OCI-LY7 (cell line): ENCODE measurements around the gene UQCC5. TPM values are rescaled to one million over a fixed set of nuclear protein-coding genes. Genes with fewer than 3 reads are reported as not detected.

Source experiments
- BruUV-seq: library from RNA; stranded (reverse); fragments of 400-500 nt; replicated peaks from 2 replicates; lab custom pipeline; 2021; lab: Mats Ljungman, UMichigan
- CTCF ChIA-PET: fragments of 300-600 bp; sonication (Branson Sonifier 250); formaldehyde crosslinking; loops from one replicate; lab custom pipeline; 2022; ENCODE audit warnings: antibody characterized with exemption; ENCODE audit not compliant: unreplicated experiment; lab: Charles Lee
- POLR2A ChIA-PET: fragments of 300-600 bp; sonication (Branson Sonifier 250); formaldehyde crosslinking; loops from one replicate; lab custom pipeline; 2022; ENCODE audit warnings: antibody characterized with exemption; lab: Charles Lee
- DNase-seq: peaks from one replicate; pipeline ENCODE4 v3.0.0-alpha.2; 2015; ENCODE audit warnings: low spot score
- H2AFZ ChIP-seq: fragments of 200-600 bp; sonication (generic), shearing (Covaris generic); 2 replicates; pipeline ENCODE4 v1.6.1; 2014; ENCODE audit warnings: mild to moderate bottlenecking, antibody characterized with exemption, low read length, moderate library complexity
- H3K27ac ChIP-seq: fragments of 200-600 bp; sonication (generic); 2 replicates; pipeline ENCODE4 v1.5.1; 2014; ENCODE audit warnings: mixed run types, low read depth, mild to moderate bottlenecking, moderate library complexity, low read length, inconsistent platforms; ENCODE audit not compliant: poor library complexity, severe bottlenecking
- H3K36me3 ChIP-seq: fragments of 200-600 bp; sonication (generic); 2 replicates; pipeline ENCODE4 v1.6.1; 2014; ENCODE audit warnings: mild to moderate bottlenecking, antibody characterized with exemption, low read length, moderate library complexity, mixed read lengths; ENCODE audit not compliant: insufficient read depth
- H3K4me1 ChIP-seq: fragments of 200-600 bp; sonication (generic); 2 replicates; pipeline ENCODE4 v1.5.1; 2014; ENCODE audit warnings: mild to moderate bottlenecking, low read length; ENCODE audit not compliant: insufficient read depth, poor library complexity, severe bottlenecking
- H3K4me2 ChIP-seq: fragments of 200-600 bp; sonication (generic); 2 replicates; pipeline ENCODE4 v1.6.1; 2014; ENCODE audit warnings: mild to moderate bottlenecking, low read length
- H3K4me3 ChIP-seq: fragments of 200-600 bp; sonication (generic); 2 replicates; pipeline ENCODE4 v1.5.1; 2014; ENCODE audit warnings: mild to moderate bottlenecking, low read depth, low read length; ENCODE audit not compliant: poor library complexity, severe bottlenecking
- H3K79me2 ChIP-seq: fragments of 200-600 bp; sonication (generic); 2 replicates; pipeline ENCODE4 v1.6.1; 2016; ENCODE audit warnings: low read depth, mild to moderate bottlenecking, low read length, moderate library complexity, mixed read lengths; ENCODE audit not compliant: insufficient read depth
- H3K9me2 ChIP-seq: fragments of 200-600 bp; sonication (generic); 2 replicates; pipeline ENCODE4 v1.6.1; 2016; ENCODE audit warnings: mild to moderate bottlenecking, low read length, mixed read lengths; ENCODE audit not compliant: insufficient read depth
- H3K9me3 ChIP-seq: fragments of 200-600 bp; sonication (generic); 2 replicates; pipeline ENCODE4 v1.6.1; 2014; ENCODE audit warnings: mild to moderate bottlenecking, mixed run types, low read length, mixed read lengths
- H4K20me1 ChIP-seq: fragments of 200-600 bp; sonication (generic); 2 replicates; pipeline ENCODE4 v1.6.1; 2014; ENCODE audit warnings: mild to moderate bottlenecking, antibody characterized with exemption, low read length, moderate library complexity, mixed read lengths; ENCODE audit not compliant: insufficient read depth
- EZH2phosphoT487 ChIP-seq: fragments of 200-600 bp; sonication (generic); IDR thresholded peaks from 2 replicates; pipeline ENCODE4 v1.6.1; 2018; ENCODE audit warnings: low read depth, borderline replicate concordance, mild to moderate bottlenecking, mixed run types, antibody characterized with exemption, low read length, moderate library complexity, mixed read lengths
- intact Hi-C: fragments of 100-400 bp; cut with micrococcal nuclease; formaldehyde crosslinking; loops from one replicate; pipeline ENCODE4 v1.10.0; 2022; ENCODE audit not compliant: unreplicated experiment
- total RNA-seq, 2 experiments: library from RNA; depleted of rRNA in 1 of 2; stranded (reverse); fragments of >200 nt in 1 of 2; shearing (Covaris generic) in 1 of 2; gene quantifications; 2 replicates each; pipeline ENCODE4 v1.2.3, GENCODE V29; 2014 to 2022
- TF ChIP-seq, protein P1 (sequence below): fragments of 200-600 bp; sonication (generic); conservative IDR thresholded peaks from 2 replicates; pipeline ENCODE4 v1.5.1; 2014; ENCODE audit warnings: mild to moderate bottlenecking, antibody characterized with exemption, low read length, moderate library complexity, mixed read lengths

UQCC5 gene
- total RNA-seq, 2 experiments from 2014 or later = 18.4 to 25.6 TPM

DNA sequence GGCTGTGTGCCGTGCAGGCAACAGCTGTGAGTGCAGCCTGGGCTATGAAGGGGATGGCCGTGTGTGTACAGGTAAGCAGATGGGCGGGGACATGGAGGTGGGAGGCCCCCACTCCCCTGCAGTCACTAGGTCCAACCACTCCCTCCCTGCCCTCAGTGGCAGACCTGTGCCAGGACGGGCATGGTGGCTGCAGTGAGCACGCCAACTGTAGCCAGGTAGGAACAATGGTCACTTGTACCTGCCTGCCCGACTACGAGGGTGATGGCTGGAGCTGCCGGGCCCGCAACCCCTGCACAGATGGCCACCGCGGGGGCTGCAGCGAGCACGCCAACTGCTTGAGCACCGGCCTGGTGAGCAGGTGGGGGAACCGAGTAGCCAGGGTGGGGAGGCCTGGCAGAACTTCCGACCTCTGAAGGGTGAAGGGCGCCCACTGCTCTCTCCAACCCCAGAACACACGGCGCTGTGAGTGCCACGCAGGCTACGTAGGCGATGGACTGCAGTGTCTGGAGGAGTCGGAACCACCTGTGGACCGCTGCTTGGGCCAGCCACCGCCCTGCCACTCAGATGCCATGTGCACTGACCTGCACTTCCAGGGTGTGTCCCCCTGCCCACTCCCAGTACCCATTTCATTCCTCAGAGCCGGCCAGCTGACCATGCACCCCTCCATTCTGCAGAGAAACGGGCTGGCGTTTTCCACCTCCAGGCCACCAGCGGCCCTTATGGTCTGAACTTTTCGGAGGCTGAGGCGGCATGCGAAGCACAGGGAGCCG, 14.3 kb upstream of the UQCC5 start:
- H3K9me3 ChIP-seq = no peaks in the 10 kb centered on the region
- H3K4me1 ChIP-seq = no peaks in the 10 kb centered on the region
- intact Hi-C loops = no loop called here
- no peaks in the 10 kb centered on the region for H4K20me1 ChIP-seq
- no peak overlapping the region for H3K4me2 ChIP-seq
- H2AFZ ChIP-seq = no peak overlapping the region
- CTCF ChIA-PET = no interaction called here
- H3K79me2 ChIP-seq = no peaks in the 10 kb centered on the region
- H3K9me2 ChIP-seq = no peaks in the 10 kb centered on the region
- POLR2A ChIA-PET = no interaction called here
- H3K4me3 ChIP-seq = no peak overlapping the region
- no peak overlapping the region for H3K27ac ChIP-seq
- H3K36me3 ChIP-seq = peaks cover 21% of the 10 kb centered on the region; the same call in 1 of the 2 replicates
- TF ChIP-seq, protein P1, sequence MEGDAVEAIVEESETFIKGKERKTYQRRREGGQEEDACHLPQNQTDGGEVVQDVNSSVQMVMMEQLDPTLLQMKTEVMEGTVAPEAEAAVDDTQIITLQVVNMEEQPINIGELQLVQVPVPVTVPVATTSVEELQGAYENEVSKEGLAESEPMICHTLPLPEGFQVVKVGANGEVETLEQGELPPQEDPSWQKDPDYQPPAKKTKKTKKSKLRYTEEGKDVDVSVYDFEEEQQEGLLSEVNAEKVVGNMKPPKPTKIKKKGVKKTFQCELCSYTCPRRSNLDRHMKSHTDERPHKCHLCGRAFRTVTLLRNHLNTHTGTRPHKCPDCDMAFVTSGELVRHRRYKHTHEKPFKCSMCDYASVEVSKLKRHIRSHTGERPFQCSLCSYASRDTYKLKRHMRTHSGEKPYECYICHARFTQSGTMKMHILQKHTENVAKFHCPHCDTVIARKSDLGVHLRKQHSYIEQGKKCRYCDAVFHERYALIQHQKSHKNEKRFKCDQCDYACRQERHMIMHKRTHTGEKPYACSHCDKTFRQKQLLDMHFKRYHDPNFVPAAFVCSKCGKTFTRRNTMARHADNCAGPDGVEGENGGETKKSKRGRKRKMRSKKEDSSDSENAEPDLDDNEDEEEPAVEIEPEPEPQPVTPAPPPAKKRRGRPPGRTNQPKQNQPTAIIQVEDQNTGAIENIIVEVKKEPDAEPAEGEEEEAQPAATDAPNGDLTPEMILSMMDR = no peak
- no peak for TF ChIP-seq EZH2phosphoT487
- no peak for DNase-seq
- BruUV-seq = no TSS peak

- Histone ChIP-seq H3K9me2 (no peaks in the 10 kb centered on the region), H3K4me1 (no peaks in the 10 kb centered on the region), H3K9me3 (no peaks in the 10 kb centered on the region), H2AFZ (no peak overlapping the region), H3K36me3 (peaks cover 28% of the 10 kb centered on the region), H3K4me3 (no peak overlapping the region), H4K20me1 (no peaks in the 10 kb centered on the region), H3K79me2 (no peaks in the 10 kb centered on the region), H3K4me2 (no peak overlapping the region), H3K27ac (no peak overlapping the region)
- intact Hi-C loops = no loop called here
- BruUV-seq = no TSS peak
- no peak for DNase-seq
- POLR2A ChIA-PET = no interaction called here
- no peak for TF ChIP-seq EZH2phosphoT487
- TF ChIP-seq, protein P1 = no peak
- CTCF ChIA-PET = no interaction called here
Observed at GRCh38 chr3:52522651-52523251, 13.7 kb upstream of the UQCC5 start.
